ENCODE measurements around the gene MKNK2. TPM values are rescaled to one million over a fixed set of nuclear protein-coding genes. Genes with fewer than 3 reads are reported as not detected.

Gene MKNK2
- total and polyA plus RNA-seq, 3 donors from 2014 or later: 76.5 to 103 (median 93.0) TPM

DNA sequence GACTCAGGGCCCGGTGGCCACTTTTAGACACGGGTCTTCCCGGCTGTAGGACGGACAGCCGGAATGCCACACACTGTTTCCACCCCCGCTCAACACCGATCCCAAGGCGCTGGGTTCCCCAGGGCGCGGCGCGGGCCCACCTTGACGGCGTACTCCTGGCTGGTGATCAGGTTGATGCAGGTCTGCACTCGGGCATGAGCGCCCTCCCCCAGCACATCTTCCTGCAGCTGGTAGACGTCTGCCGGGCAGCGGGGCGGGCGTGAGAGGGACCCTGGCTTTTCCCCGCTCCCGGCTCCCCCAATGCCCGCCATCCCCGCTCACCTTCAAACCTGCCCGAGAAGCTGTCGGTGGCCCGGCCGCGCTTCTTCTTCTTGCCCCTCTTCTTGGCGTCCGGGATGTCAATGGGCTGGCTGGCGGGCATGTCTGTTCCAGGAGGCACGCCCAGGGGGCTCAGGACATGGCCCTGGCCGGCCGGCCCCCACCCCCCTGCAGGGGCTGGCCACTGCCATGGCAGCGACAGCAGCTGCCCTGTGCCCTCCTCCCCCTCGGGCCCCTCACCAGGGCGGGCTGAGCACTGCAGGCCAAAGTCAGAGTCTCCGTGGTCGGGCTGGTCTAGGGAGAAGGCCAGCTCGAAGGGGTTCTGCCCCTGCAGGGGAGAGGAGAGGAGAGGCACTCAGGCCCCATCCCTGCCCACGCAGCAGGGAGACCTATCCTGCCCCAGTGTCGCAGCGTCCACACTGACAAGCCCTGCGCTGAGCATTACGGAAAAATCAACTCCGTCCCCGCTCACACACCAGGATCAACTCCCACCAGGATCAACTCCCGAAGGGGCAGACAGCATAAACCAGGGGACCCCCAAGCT lies 4.8 kb downstream of the MKNK2 start:
- Histone ChIP-seq H3K27ac (peak overlapping the region; percentile 27 to 45), H3K4me1 (peaks cover 53% of the 10 kb centered on the region), H3K36me3 (ENCODE audit: low read depth, missing control alignments) (no peaks in the 10 kb centered on the region), H3K4me3 (no peak overlapping the region), H3K27me3 (no peaks in the 10 kb centered on the region), H3K9me3 (no peaks in the 10 kb centered on the region)
- no peak for DNase-seq
- intact Hi-C loops (cut with DNase I; ENCODE audit: low total_unique reads): no loop called here
- no peak for TF ChIP-seq POLR2A (IDR thresholded peaks at IDR 0.05)
- TF ChIP-seq, protein P1, sequence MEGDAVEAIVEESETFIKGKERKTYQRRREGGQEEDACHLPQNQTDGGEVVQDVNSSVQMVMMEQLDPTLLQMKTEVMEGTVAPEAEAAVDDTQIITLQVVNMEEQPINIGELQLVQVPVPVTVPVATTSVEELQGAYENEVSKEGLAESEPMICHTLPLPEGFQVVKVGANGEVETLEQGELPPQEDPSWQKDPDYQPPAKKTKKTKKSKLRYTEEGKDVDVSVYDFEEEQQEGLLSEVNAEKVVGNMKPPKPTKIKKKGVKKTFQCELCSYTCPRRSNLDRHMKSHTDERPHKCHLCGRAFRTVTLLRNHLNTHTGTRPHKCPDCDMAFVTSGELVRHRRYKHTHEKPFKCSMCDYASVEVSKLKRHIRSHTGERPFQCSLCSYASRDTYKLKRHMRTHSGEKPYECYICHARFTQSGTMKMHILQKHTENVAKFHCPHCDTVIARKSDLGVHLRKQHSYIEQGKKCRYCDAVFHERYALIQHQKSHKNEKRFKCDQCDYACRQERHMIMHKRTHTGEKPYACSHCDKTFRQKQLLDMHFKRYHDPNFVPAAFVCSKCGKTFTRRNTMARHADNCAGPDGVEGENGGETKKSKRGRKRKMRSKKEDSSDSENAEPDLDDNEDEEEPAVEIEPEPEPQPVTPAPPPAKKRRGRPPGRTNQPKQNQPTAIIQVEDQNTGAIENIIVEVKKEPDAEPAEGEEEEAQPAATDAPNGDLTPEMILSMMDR (IDR thresholded peaks at IDR 0.05): no peak
- WGBS, 2 donors: 93 to 95% methylated on average over 24 to 50 of the region's 50 CpGs

DNA sequence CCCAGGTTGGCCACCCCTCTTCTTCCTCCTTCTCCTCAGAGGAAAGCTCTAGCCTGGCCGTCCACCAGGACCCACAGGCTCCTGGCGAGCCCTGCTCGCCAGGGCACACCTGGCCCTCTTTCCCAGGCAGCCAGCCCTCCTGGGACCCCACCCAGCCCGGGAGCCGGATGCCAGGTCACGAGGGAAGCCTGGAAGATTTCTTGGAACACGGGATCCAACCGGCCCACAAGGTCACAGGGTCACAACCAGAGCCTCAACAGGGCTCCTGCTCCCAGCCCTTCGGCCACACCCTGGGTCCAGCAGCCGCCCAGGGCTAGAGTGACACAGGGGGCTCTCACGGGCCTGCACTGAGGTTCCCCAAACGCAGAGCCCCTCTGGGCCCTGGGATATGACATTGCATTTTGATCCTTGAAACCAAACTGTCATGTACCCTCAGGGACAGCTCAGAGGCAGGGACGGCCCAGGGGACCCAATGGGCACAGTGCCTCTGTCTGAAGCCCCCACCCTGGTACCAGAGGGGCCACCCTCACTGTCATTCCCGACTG lies 5.5 kb downstream of the MKNK2 start:
- DNase-seq: no peak
- intact Hi-C loops (cut with DNase I; ENCODE audit: low total_unique reads): no loop called here
- Histone ChIP-seq H3K27ac (peak overlapping the region; percentile 27 to 45), H3K27me3 (no peaks in the 10 kb centered on the region), H3K36me3 (ENCODE audit: low read depth, missing control alignments) (no peaks in the 10 kb centered on the region), H3K4me3 (no peak overlapping the region), H3K9me3 (no peaks in the 10 kb centered on the region), H3K4me1 (peaks cover 59% of the 10 kb centered on the region)
- WGBS, 2 donors: 59 to 67% methylated on average over 11 to 14 of the region's 14 CpGs
- TF ChIP-seq, protein P1 (IDR thresholded peaks at IDR 0.05): no peak
- no peak for TF ChIP-seq POLR2A (IDR thresholded peaks at IDR 0.05)

- no peaks in the 10 kb centered on the region for H3K36me3 ChIP-seq (ENCODE audit: low read depth, missing control alignments)
- no peaks in the 10 kb centered on the region for H3K27me3 ChIP-seq
- no peak overlapping the region for H3K4me3 ChIP-seq
- no peaks in the 10 kb centered on the region for H3K9me3 ChIP-seq
- peak overlapping the region; percentile 27 to 45 for H3K27ac ChIP-seq
- TF ChIP-seq POLR2A (IDR thresholded peaks at IDR 0.05): no peak
- TF ChIP-seq, protein P1 (IDR thresholded peaks at IDR 0.05): no peak
- 87 to 91% methylated on average over 10 to 18 of the region's 18 CpGs for WGBS, 2 donors
- intact Hi-C loops (cut with DNase I; ENCODE audit: low total_unique reads): no loop called here
- peaks cover 65% of the 10 kb centered on the region for H3K4me1 ChIP-seq
- DNase-seq: no peak
Observed at GRCh38 chr19:2044709-2045500, 6.1 kb downstream of the MKNK2 start.

DNA sequence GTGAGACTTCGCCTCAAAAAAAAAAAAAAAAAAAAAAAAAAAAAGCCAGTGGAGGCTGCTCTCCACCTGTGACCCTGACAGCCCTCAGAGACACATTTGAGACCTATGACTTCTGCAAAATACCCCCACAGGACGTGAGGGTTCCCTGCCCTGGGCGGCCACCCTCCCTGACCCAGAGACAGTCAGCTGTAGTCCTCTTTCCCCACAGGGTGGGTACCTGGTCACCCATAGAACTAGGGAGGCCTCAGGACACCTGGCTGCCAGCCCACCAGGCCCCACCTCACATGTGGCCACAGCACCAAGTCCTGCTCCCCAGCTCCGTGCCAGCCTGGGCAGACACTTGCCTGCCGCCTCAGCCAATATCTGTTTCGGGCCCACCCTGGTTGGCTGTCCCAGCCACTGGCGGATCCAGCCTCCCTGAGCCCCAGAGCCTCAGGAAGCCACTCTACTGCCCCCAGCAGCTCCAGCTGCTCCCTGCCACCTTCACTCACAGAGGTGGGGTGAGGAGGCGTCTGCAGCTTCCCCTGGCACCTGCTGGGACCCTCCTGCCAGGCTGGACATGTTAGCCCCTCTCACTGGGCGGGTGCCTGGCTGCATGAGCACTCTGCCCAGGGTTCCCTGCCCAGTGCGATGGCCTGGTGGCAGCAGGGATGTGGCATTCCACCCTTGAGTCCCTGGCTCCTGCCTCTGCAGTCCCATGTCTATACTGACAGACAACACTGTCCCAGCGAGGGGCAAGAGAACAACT lies 6.9 kb downstream of the MKNK2 start:
- WGBS, 2 donors: 82 to 90% methylated on average over 3 to 11 of the region's 11 CpGs
- Histone ChIP-seq H3K36me3 (ENCODE audit: low read depth, missing control alignments) (no peaks in the 10 kb centered on the region), H3K4me1 (peaks cover 67% of the 10 kb centered on the region), H3K9me3 (no peaks in the 10 kb centered on the region), H3K27me3 (no peaks in the 10 kb centered on the region), H3K4me3 (no peak overlapping the region), H3K27ac (no peak overlapping the region)
- TF ChIP-seq POLR2A (IDR thresholded peaks at IDR 0.05): no peak
- TF ChIP-seq, protein P1 (IDR thresholded peaks at IDR 0.05): no peak
- intact Hi-C loops (cut with DNase I; ENCODE audit: low total_unique reads): no loop called here
- DNase-seq: no peak
